Activated CD4-positive, alpha-beta T cell treated with anti-CD3 and anti-CD28 coated beads, Interleukin-2, Interleukin-4, amounts not matched to agents 100 ng/mL and 50 ng/mL, durations not matched to agents 16 hours and 8 hours (primary cell): ENCODE data around the gene PIGW.

Experiments used
- DNase-seq: peaks from one replicate; pipeline ENCODE4 v3.0.0-alpha.2; 2020; ENCODE audit warnings: low spot score

The PIGW gene

GRCh38 chr17:36546418-36547093 lies 11.8 kb downstream of the PIGW start:
- DNase-seq: peak; percentile 27

DNA sequence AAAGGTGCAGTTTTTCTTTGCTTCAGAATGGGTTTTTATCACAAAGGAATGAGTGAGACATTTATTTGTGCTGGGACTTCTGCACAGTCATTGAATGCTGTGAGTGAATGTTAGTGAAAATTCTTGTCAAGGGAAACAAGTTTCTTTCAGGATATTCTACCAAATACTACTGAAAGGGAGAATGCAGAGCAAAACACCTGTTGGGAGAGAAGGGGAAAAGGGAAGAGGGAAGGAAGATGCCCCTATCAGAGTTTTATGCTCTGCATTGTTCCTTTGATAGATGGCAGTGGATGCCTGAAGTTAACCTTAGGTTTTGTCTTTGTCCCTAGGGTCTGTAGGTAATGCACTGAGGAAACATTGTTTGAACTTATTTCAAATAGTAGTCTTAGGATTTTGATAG lies 13.0 kb downstream of the PIGW start:
- DNase-seq: no peak

GRCh38 chr17:36550491-36551417 lies 16.0 kb downstream of the PIGW start:
- DNase-seq: peak; percentile 54

DNA sequence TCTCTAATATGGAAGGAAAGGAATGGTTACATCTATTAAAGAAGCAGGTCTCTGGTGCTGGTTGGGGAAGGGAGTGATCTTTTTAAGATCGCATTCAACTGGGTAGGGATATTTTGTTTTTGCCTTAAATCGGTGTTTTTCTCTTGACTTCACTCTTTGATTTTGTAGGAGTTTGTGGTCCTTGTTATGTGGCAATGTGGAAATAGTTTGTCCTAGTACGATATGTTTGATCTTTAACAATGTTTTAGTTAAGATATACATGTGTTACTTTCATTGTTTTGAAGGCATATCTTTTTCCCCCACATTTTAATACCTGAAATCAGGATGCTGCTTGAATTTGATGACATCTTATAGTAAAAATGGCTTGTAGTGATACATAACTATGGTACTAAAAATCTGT lies 18.7 kb downstream of the PIGW start:
- DNase-seq: no peak

DNA sequence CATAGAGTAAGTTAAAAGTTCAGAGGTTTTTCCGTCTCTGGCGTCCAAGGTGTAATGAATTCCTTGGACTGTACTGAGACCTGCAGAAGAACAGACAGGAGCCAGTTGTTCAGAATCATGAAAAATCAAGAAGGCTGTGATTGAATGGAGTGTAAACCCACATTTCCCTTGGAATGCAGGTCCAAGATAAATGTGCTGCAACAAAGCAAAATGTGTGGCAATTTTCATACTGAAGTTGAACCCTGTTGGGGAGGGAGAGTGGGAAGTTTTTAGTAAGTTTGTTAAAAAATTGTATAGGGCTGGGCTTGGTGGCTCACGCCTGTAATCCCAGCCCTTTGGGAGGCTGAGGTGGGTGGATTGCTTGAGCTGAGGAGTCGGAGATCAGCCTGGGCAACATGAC lies 31.3 kb downstream of the PIGW start:
- no peak for DNase-seq

DNA sequence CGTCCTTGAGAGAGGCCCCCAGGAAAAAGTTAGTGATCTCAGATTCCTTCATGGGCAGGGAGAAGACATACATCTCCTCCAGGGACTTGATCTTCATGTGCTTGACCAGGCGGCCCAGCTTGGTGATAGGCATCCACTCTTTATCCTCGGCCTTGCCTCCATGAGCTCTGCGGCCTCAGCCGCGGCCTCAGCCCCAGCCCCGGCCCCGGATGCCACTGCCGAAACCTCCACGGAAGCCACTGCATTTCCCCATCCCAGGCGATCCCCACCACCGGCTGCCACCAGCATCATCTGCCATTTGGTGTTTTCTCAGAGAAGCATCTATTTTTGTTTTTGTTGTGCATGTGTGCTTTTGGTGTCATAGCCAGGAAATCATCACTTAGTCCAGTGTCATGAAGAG lies 40.2 kb downstream of the PIGW start:
- no peak for DNase-seq

DNA sequence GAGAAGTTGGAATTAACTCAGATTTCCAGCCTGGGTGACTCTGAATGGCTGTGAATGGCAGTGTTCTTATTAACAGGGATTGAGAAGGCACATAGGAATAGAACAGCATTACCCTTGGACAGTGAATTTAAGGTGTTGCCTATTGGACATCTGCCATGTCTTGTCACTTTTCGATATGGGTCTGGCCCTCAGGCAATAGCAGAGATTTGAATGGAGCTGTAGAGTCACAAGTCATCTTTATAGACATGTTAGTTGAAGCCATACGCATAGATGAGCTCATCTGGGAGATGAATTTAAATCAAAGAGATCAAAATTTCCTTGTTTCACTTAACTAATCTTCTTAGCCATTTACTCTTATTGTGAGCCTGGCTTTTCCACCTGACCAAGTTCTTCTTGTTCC lies 42.0 kb downstream of the PIGW start:
- no peak for DNase-seq

GRCh38 chr17:36578671-36579070 lies 43.9 kb downstream of the PIGW start:
- DNase-seq: no peak

DNA sequence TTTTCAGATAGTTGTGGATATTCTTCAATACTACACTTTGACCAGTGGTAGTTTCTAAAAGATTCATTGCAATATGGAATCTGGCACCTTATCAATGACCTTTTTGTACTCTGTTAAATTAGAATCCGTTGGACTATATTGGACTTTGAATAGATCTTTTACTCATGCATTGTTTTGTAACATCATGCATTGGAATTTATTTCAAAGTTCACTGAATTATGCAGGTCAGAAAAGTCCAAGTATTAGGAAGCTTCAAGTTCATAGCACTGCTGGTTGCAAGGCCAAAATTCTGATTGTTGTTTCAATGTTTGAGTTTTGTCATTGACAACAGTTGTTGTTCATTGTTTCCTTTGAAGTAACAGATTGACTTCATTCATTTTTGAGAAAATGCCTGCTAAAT lies 49.0 kb downstream of the PIGW start:
- no peak for DNase-seq

- no peak for DNase-seq
Observed at GRCh38 chr17:36586138-36586537, 51.4 kb downstream of the PIGW start.
